Ascending aorta (tissue), 2 donors: ENCODE measurements around the gene MSX1. TPM values are rescaled to one million over a fixed set of nuclear protein-coding genes. Genes with fewer than 3 reads are reported as not detected.
"Not testable (repeated sequence)": the region's sequence is repeated elsewhere in the genome, so short reads cannot be mapped to it uniquely, and the experiment has no call there.

Source experiments
- DNase-seq, 2 donors: peaks; one replicate each; pipeline ENCODE4 v3.0.0-alpha.2; 2019; ENCODE audit warnings: low spot score in 2 of 2
- H3K27ac ChIP-seq, 2 donors: fragments of 200-600 bp; sonication (generic); one replicate each; pipeline ENCODE4 v1.5.1; 2016 to 2017; ENCODE audit warnings: mild to moderate bottlenecking in 1 of 2
- H3K27me3 ChIP-seq: fragments of 200-600 bp; sonication (generic); one replicate; pipeline ENCODE4 v1.5.1; 2017
- H3K36me3 ChIP-seq, 2 donors: fragments of 200-600 bp; sonication (generic); one replicate each; pipeline ENCODE4 v1.5.1; 2016
- H3K4me1 ChIP-seq, 2 donors: fragments of 200-600 bp; sonication (generic); one replicate each; pipeline ENCODE4 v1.5.1; 2016 to 2017; ENCODE audit warnings: mild to moderate bottlenecking in 1 of 2
- H3K4me3 ChIP-seq, 2 donors: fragments of 200-600 bp; sonication (generic); one replicate each; pipeline ENCODE4 v1.5.1; 2016 to 2017; ENCODE audit warnings: mild to moderate bottlenecking in 1 of 2
- H3K9me3 ChIP-seq, 2 donors: fragments of 200-600 bp; sonication (generic); one replicate each; pipeline ENCODE4 v1.5.1; 2016
- intact Hi-C: fragments of 100-400 bp; cut with DNase I; formaldehyde crosslinking; loops from one replicate; pipeline ENCODE4 v1.15.1; 2023
- total RNA-seq: library from RNA; depleted of rRNA; stranded (reverse); fragments of >200 nt; gene quantifications from one replicate; pipeline ENCODE4 v1.1.0, GENCODE V29; 2016
- TF ChIP-seq, protein P1 (sequence below), 3 experiments: fragments of 200-600 bp in 2 of 3; fragments of 450-650 bp in 1 of 3; sonication (generic) in 2 of 3; IDR thresholded peaks; one replicate each; pipeline ENCODE4 v1.5.1; 2016 to 2019; ENCODE audit warnings: antibody characterized with exemption in 3 of 3, mild to moderate bottlenecking in 1 of 3, moderate library complexity in 1 of 3

The MSX1 gene
- total RNA-seq, 1 donor from 2014 or later = 26.0 TPM

DNA sequence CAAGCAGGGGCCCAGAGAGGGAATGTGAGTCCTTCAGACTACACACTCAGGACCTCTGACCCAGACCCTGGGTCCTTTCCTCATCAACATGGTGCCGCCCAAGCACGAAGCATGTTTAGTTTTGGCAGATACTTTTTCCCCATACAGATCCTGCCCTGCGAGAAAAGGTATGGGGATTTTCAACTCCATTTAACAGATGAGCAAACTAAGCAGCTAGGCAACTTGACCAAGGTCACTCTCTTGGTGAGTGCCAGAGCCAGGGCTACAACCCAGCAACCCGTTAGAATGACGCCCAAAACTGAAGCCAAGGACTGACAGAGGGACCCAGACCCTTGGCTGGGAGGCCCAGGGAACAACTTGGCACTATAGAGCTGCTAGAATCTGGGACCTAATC, 40.3 kb upstream of the MSX1 start:
- H3K27ac ChIP-seq = no peak overlapping the region
- H3K27me3 ChIP-seq = no peaks in the 10 kb centered on the region
- no peaks in the 10 kb centered on the region for H3K4me1 ChIP-seq
- TF ChIP-seq, protein P1, sequence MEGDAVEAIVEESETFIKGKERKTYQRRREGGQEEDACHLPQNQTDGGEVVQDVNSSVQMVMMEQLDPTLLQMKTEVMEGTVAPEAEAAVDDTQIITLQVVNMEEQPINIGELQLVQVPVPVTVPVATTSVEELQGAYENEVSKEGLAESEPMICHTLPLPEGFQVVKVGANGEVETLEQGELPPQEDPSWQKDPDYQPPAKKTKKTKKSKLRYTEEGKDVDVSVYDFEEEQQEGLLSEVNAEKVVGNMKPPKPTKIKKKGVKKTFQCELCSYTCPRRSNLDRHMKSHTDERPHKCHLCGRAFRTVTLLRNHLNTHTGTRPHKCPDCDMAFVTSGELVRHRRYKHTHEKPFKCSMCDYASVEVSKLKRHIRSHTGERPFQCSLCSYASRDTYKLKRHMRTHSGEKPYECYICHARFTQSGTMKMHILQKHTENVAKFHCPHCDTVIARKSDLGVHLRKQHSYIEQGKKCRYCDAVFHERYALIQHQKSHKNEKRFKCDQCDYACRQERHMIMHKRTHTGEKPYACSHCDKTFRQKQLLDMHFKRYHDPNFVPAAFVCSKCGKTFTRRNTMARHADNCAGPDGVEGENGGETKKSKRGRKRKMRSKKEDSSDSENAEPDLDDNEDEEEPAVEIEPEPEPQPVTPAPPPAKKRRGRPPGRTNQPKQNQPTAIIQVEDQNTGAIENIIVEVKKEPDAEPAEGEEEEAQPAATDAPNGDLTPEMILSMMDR (IDR thresholded peaks at IDR 0.05) = no peak
- intact Hi-C loops = no loop called here
- H3K36me3 ChIP-seq = no peaks in the 10 kb centered on the region
- peaks cover 0 to 4% of the 10 kb centered on the region in 2 donors for H3K9me3 ChIP-seq
- H3K4me3 ChIP-seq = no peak overlapping the region
- no peak for DNase-seq

DNA sequence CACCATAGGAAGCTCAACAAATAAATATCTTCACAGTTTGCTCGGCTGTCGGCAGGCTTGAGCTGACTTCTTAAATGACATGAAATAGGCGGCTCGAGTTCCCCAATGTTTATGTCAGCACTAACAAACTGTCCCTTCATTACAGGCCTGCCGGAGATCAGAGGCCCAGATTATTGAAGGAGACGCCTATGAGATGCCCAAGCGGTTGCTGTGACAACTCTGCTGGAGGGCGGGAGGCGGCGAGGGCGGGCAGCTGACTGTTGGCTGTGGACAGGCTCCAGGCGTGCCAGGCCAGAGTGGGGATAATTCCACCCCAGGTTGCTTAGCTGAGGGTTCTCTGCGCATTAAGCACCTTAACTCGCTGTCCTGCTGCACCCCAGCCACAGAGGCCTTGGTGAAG, 39.2 kb upstream of the MSX1 start:
- DNase-seq = no peak
- Histone ChIP-seq H3K27ac (no peak overlapping the region), H3K4me1 (no peaks in the 10 kb centered on the region), H3K9me3 (peaks cover 0 to 4% of the 10 kb centered on the region in 2 donors), H3K27me3 (no peaks in the 10 kb centered on the region), H3K4me3 (no peak overlapping the region), H3K36me3 (no peaks in the 10 kb centered on the region)
- intact Hi-C loops = no loop called here
- TF ChIP-seq, protein P1 (IDR thresholded peaks at IDR 0.05) = no peak

GRCh38 chr4:4820739-4821138, 38.7 kb upstream of the MSX1 start:
- no peaks in the 10 kb centered on the region for H3K27me3 ChIP-seq
- H3K9me3 ChIP-seq = peaks cover 0 to 4% of the 10 kb centered on the region in 2 donors
- DNase-seq = no peak
- no peak overlapping the region for H3K4me3 ChIP-seq
- H3K4me1 ChIP-seq = no peaks in the 10 kb centered on the region
- TF ChIP-seq, protein P1 (IDR thresholded peaks at IDR 0.05) = no peak
- H3K36me3 ChIP-seq = no peaks in the 10 kb centered on the region
- intact Hi-C loops = no loop called here
- H3K27ac ChIP-seq = no peak overlapping the region

- DNase-seq = no peak
- no peak overlapping the region for H3K4me3 ChIP-seq
- intact Hi-C loops = no loop called here
- H3K9me3 ChIP-seq = peaks cover 0 to 4% of the 10 kb centered on the region in 2 donors
- H3K4me1 ChIP-seq = no peaks in the 10 kb centered on the region
- H3K27ac ChIP-seq = no peak overlapping the region
- H3K36me3 ChIP-seq = no peaks in the 10 kb centered on the region
- TF ChIP-seq, protein P1 (IDR thresholded peaks at IDR 0.05) = no peak
- H3K27me3 ChIP-seq = no peaks in the 10 kb centered on the region
Measured at GRCh38 chr4:4821577-4821976, 37.9 kb upstream of the MSX1 start.

DNA sequence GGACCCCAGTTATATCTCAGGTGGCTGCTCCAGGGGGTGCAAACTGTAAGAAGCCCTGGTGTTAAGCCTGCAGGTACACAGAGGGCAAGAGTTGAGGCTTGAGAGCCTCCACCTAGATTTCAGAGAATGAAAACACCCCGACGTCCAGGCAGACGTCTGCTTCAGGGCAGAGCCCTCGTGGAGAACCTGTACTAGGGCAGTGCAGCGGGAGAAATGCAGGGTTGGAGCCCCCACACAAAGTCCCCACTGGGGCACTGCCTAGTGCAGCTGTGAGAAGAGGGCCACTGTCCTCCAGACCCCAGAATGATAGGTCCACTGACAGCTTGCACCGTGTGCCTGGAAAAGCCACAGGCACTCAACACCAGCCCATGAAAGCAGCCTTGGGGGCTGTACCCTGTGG, 37.2 kb upstream of the MSX1 start:
- H3K9me3 ChIP-seq, H3K27ac ChIP-seq, H3K4me3 ChIP-seq, intact Hi-C loops, DNase-seq, H3K27me3 ChIP-seq, H3K4me1 ChIP-seq, H3K36me3 ChIP-seq: not testable (repeated sequence)

- TF ChIP-seq, protein P1 (IDR thresholded peaks at IDR 0.05) = no peak
- Histone ChIP-seq H3K27ac (no peak overlapping the region), H3K4me1 (no peaks in the 10 kb centered on the region), H3K27me3 (no peaks in the 10 kb centered on the region), H3K36me3 (no peaks in the 10 kb centered on the region), H3K4me3 (no peak overlapping the region), H3K9me3 (peaks cover 0 to 4% of the 10 kb centered on the region in 2 donors)
- DNase-seq = no peak
- intact Hi-C loops = no loop called here
Measured at GRCh38 chr4:4823621-4824162, 35.8 kb upstream of the MSX1 start.
